ENCODE results near the gene PREX1. TPM values are rescaled to one million over a fixed set of nuclear protein-coding genes. Genes with fewer than 3 reads are reported as not detected.

The PREX1 gene
- total RNA-seq, 4 donors from 2014 or later = 9.9 to 150 (median 18.4) TPM

DNA sequence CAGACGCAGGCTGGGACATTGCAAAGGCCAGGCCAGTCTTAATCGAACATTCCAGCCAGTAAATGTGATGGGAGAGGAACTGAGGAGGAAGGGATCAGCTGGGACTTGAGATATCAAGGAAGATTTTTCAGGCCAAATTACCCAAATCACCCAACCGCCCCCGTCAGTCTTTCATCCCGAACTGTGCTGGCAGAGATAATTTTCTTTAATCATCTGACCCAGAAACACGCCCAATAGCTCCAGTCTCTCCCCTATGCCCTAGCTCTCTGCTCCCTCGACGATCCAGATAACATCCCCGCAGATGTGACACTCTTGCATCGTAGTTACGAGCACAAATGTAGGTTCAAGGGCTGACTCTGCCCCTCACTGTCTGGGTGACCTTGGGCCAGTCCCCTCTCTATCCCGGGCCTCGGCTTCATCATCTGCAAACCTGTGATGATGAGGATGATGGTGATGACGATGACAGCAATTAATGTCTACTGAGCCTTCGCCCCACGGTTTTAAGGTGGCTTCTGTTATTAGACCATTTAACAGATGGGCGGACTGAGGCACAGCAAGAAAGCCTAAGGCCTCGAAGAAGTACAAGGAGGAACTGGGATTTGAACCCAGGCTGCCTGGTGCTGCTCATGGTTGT, 118.6 kb downstream of the PREX1 start:
- H3K27me3 ChIP-seq = no peaks in the 10 kb centered on the region
- no peak overlapping the region for H3K4me3 ChIP-seq
- H3K27ac ChIP-seq = no peak overlapping the region
- peaks cover 0 to 13% (median 10%) of the 10 kb centered on the region in 4 donors for H3K4me1 ChIP-seq
- no peak for DNase-seq
- no peaks in the 10 kb centered on the region for H3K9me3 ChIP-seq
- TF ChIP-seq, protein P1, sequence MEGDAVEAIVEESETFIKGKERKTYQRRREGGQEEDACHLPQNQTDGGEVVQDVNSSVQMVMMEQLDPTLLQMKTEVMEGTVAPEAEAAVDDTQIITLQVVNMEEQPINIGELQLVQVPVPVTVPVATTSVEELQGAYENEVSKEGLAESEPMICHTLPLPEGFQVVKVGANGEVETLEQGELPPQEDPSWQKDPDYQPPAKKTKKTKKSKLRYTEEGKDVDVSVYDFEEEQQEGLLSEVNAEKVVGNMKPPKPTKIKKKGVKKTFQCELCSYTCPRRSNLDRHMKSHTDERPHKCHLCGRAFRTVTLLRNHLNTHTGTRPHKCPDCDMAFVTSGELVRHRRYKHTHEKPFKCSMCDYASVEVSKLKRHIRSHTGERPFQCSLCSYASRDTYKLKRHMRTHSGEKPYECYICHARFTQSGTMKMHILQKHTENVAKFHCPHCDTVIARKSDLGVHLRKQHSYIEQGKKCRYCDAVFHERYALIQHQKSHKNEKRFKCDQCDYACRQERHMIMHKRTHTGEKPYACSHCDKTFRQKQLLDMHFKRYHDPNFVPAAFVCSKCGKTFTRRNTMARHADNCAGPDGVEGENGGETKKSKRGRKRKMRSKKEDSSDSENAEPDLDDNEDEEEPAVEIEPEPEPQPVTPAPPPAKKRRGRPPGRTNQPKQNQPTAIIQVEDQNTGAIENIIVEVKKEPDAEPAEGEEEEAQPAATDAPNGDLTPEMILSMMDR (IDR thresholded peaks at IDR 0.05) = no peak
- TF ChIP-seq POLR2A (IDR thresholded peaks at IDR 0.05) = no peak
- H3K36me3 ChIP-seq = no peaks in the 10 kb centered on the region

DNA sequence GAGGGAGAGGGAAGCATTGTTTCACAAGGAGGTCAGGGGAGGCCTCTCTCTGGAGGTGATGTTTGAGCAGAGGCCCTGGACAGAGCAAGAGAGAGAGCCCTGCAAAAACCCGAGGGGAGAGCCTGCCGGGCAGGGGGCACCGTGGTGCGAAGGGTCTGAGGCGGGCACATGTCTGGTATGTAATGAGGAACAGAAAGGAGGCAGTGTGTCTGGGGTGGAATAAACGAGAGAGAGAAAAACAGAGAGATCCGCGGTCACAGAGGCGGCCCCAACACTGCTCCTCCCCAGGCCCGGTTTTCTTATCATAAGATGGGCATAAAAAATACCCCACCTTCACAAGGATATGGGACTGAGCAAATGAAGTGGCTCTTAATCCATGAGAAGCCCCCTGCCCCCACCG, 119.2 kb downstream of the PREX1 start:
- H3K27ac ChIP-seq = no peak overlapping the region
- no peaks in the 10 kb centered on the region for H3K36me3 ChIP-seq
- peaks cover 0 to 13% (median 10%) of the 10 kb centered on the region in 4 donors for H3K4me1 ChIP-seq
- no peak overlapping the region for H3K4me3 ChIP-seq
- H3K27me3 ChIP-seq = no peaks in the 10 kb centered on the region
- no peaks in the 10 kb centered on the region for H3K9me3 ChIP-seq
- TF ChIP-seq, protein P1 (IDR thresholded peaks at IDR 0.05) = no peak
- TF ChIP-seq POLR2A (IDR thresholded peaks at IDR 0.05) = no peak
- peak in 1 of 3 donors; percentile 15 for DNase-seq

DNA sequence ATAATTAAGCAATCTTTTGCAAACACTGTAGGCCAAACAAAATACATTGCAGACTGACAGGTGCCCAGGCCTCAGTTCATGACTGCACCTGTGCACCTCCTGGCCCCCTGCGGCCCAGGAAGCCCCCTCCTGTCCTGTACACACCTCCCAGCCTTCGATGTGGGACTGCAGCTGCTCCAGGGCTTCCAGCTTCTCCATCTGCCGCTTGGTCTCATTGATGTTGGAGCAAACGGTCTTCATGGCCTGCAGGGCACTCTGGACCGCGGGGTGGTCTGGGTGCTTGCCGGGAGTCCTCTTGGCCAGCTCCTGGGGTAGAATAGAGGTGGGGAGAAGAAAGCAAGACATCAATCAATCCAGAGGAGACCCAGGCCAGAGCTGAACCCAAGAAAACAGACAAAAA, 119.7 kb downstream of the PREX1 start:
- peaks cover 0 to 13% (median 10%) of the 10 kb centered on the region in 4 donors for H3K4me1 ChIP-seq
- H3K27ac ChIP-seq = no peak overlapping the region
- peak in 1 of 3 donors; percentile 24 for DNase-seq
- no peaks in the 10 kb centered on the region for H3K36me3 ChIP-seq
- TF ChIP-seq, protein P1 (IDR thresholded peaks at IDR 0.05) = no peak
- TF ChIP-seq POLR2A (IDR thresholded peaks at IDR 0.05) = no peak
- no peaks in the 10 kb centered on the region for H3K9me3 ChIP-seq
- no peaks in the 10 kb centered on the region for H3K27me3 ChIP-seq
- no peak overlapping the region for H3K4me3 ChIP-seq

DNA sequence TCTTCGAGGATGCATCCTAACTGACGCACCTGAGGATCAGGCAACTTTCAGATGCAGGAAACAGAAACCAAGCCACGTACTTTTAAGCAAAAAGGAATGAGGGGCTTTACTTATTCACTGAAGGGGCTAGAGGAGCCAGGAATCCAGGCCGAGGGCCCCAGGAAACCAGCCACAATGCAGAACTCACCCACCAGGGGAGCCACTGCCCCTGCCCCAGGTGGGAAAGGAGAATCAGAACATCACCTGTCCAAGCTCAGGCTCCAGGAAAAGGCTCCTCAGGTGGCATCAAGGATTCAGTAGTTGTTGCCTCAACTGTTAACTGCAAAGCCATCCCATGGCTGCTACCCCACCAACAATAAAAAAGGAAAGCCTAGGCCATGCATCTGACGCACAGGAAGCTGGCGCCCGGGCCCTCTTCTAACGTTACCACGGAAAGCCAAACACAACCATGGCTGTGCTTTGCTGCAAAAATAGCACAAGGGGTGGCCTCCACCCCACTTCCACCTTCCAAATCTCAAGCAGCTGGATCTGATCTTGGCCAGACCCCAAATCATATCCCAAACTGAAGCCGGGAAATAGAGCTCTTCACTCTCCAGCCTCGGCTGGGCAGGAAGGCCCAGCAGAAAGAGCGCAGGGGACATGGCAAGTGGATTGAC, 121.0 kb downstream of the PREX1 start:
- Histone ChIP-seq H3K27me3 (no peaks in the 10 kb centered on the region), H3K4me3 (no peak overlapping the region), H3K4me1 (peaks cover 0 to 8% (median 5%) of the 10 kb centered on the region in 4 donors), H3K9me3 (no peaks in the 10 kb centered on the region), H3K27ac (peak overlapping the region in 1 of 4 donors; percentile 11), H3K36me3 (no peaks in the 10 kb centered on the region)
- peak in 1 of 3 donors; percentile 41 for DNase-seq
- TF ChIP-seq, protein P1 (IDR thresholded peaks at IDR 0.05) = no peak
- no peak for TF ChIP-seq POLR2A (IDR thresholded peaks at IDR 0.05)

DNA sequence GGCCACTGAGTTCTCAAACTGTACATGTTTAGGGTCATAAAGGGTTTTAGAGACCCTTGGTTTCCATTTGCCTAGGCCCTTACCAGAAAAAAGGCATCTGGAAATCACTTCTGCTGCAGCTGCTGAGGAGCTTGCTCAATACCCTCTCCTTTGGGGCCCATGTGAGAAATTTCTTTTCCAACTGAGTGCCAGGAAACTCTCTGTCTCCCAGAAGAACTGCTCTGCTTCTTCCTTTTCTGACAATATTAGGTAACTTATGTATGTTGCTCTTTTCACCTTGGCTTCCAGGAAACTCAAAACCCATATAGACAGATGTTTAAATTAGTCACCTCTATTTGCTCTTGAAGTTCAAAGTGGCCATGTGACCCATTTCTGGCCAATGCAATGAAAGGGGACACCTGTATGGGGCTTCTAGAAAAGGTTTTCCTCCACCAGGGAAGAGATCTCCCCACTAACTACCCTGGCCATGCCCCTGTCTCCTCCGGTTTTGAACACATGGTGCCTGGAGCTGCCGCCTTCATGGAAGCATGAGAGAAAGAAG, 121.6 kb downstream of the PREX1 start:
- Histone ChIP-seq H3K4me3 (no peak overlapping the region), H3K27ac (peak overlapping the region in 1 of 4 donors; percentile 10), H3K9me3 (no peaks in the 10 kb centered on the region), H3K36me3 (no peaks in the 10 kb centered on the region), H3K27me3 (no peaks in the 10 kb centered on the region), H3K4me1 (peaks cover 0 to 7% (median 2%) of the 10 kb centered on the region in 4 donors)
- TF ChIP-seq, protein P1 (IDR thresholded peaks at IDR 0.05) = no peak
- no peak for TF ChIP-seq POLR2A (IDR thresholded peaks at IDR 0.05)
- no peak for DNase-seq
